WI38 (cell line): ENCODE results near the gene SLC6A18.

Experiments
- H3K4me3 ChIP-seq: 2 replicates; pipeline ENCODE4 v1.5.1; 2011; ENCODE audit warnings: low read depth, mild to moderate bottlenecking, control low read depth, low read length
- CTCF ChIP-seq: IDR thresholded peaks from 2 replicates; pipeline ENCODE4 v1.5.1; 2012; ENCODE audit warnings: low read depth, mild to moderate bottlenecking, control low read depth, low read length

SLC6A18 gene

DNA sequence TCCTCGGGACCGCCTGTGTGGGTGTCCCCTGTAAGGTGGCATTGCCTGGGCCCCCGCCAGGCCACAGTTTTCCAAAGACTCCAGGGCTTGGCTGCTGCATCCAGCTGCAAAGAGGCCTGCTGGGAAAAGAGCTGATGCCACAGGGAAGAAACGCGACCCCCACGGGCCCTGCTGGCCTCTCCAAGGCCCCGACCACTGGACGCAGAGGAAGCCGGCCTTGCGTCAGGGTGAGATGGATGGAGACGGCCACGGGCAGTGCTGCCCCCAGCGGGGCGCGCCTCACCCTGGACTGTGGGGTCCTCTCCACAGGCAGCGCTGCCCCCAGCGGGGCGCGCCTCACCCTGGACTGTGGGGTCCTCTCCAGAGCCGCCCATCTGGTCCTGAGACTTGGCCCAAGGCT is 45.1 kb upstream of the SLC6A18 start:
- no peak overlapping the region for H3K4me3 ChIP-seq
- TF ChIP-seq CTCF: no peak

- H3K4me3 ChIP-seq: no peak overlapping the region
- no peak for TF ChIP-seq CTCF
Observed at GRCh38 chr5:1180841-1181271, 44.3 kb upstream of the SLC6A18 start.

GRCh38 chr5:1181451-1182359 is 43.5 kb upstream of the SLC6A18 start:
- no peak for TF ChIP-seq CTCF
- no peak overlapping the region for H3K4me3 ChIP-seq

DNA sequence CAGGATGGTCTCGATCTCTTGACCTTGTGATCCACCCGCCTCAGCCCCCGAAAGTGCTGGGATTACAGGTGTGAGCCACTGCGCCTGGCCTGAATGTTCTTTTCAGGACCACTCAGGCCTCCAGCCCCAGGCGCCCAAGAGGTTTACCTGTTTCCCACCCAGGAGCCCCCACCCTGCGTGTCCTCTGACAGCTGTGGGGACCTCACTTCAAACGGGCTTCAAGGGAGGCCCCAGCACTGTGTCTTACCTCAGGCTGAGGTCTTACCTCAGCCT is 42.9 kb upstream of the SLC6A18 start:
- no peak for TF ChIP-seq CTCF

DNA sequence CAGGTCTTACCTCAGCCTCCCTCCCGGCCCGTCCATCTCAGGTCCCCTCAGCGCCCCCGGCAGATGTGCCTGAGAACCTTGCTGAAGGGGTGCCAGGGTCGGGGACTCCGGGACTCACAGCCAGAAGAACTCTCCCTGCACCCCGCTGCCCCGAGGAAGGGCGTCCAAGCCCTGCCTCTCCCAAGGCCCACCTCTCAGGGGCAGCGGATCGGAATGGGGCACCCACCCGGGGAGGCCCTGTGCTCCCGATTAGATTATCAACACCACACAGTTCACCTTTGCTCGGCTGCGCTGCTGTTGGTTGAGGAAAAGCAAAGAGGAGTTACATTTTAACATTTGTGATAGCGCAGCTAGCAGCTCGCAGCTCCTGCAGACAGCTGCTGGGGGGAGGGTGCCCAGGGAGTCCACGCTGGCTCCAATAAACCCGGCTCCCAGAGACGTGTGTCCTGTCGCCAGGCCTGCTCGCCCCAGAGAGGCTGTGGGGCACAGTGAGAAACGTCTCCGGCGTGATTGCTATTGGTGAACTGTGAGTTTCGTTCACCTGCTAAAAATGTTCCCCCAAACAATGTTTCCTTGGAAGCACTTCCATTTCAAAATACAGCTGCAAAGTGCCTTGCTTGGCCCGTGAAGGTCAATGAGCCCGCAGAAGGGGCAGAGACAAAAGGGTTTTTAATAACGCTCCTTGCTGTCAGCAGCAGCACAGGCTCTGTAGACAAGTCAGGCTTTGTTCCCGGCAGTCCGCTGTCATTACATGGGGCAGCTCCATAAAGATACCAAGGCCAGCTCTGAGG is 42.4 kb upstream of the SLC6A18 start:
- no peak for TF ChIP-seq CTCF
- H3K4me3 ChIP-seq: no peak overlapping the region

More for the DNA sequence above, 42.9 kb upstream of the SLC6A18 start:
- H3K4me3 ChIP-seq: no peak overlapping the region

GRCh38 chr5:1183424-1184162 is 41.6 kb upstream of the SLC6A18 start:
- H3K4me3 ChIP-seq: no peak overlapping the region
- no peak for TF ChIP-seq CTCF
